Measurements from ENCODE around the gene PRR30.

The PRR30 gene

DNA sequence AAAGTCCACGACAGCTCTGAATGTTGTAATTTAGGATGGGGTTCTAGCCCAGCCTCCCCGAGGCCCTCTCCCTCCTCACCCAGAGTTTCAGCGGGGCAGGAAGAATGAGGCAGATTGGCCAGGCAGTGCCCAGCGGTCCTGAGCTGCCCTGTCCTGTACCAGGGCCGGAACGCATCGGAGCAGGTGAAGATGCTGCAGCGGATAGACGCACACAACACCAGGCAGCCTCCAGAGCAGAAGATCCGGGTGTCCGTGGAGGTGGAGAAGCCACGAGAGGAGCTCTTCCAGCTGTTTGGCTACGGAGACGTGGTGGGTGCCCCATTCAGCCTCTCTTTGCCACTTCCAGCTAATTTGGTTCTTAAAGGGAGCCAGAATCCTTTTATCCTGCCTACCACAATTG is 41.9 kb downstream of the PRR30 start:
- DNase-seq = no peak

DNA sequence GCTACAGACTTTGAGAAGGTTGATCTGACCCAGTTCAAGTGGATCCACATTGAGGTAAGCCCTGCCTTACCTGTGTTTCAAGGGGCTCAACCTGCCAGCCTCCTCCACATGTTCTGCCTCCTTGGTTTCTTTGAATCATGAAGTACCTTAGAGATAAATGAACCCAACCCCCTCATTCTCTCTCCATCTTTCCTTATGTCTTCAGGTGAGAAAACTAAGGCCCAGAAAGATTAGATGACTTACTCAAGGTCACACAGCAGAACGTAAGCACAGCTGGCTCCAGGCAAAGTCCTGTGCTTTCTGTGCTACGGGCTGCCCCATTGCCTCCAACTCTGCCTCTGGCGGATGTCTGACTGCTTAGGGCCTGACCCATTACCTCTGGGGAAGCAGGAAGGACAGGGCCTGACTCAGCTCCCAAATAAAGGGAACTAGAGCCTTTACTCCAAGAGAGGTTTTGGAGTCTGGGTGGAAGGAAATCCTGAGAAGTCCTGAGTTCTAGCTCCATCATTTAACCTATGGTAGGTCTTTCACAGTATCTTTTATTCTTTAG is 42.4 kb downstream of the PRR30 start:
- DNase-seq = peak; percentile 72 to 87 (median 84)

DNA sequence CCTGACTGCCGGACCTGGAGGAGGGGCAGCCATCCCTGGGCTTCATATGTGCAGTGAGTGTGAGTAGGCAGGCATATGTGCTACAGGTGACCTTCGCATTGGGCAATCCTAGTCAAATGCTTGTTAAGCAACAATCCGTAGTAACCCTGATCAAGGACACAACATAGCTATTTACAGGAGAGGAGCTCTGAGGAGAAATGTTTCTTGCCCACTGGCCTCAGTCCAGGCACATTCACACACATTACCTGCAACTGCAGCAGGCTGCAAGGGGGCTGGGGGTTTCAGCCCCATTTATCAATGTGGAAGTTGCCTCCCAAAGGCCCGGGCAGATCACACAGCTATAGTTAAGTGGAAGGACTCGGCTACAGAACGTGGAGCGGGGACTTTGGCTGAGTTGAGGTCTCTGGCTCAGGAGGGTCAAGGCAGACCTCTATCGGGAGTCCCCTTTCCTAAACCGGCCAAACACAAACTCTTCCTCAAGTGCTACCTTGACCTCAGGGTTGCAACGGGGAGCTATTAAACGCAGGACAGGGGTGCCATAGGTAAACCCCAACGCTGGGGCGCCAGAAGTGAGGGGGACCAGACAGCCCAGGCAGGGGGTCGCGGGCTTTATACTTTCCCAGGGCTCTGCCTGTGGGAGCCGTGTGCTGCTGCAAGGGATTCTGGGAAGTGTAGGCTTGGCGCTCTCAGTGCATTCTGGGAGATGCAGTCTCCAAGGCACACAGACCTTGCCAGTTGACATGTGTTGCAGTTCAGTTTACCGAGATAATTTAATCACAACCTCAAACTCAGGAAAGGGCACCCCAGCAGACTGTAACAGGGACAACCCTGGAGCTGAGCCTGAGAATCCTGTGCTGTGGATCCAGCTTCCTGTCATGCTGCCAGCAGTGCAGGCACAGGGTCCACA is 43.2 kb downstream of the PRR30 start:
- DNase-seq = peak; percentile 47 to 75 (median 66)

DNA sequence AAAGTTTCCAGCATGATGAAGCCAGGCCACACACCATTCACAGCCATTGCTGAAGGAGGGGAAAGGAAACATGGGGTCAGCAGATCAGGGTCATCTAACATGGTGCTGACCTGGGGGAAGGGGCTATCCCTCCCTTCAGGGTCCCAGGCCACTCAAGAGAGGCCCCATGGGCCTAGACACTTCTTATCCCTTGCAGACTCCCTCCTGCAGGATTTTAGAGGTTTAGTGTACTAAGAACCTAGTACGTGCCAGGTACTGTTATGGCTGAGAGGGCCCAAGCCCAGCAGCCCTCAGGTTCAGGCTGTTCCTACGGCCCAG is 43.8 kb downstream of the PRR30 start:
- DNase-seq = no peak

DNA sequence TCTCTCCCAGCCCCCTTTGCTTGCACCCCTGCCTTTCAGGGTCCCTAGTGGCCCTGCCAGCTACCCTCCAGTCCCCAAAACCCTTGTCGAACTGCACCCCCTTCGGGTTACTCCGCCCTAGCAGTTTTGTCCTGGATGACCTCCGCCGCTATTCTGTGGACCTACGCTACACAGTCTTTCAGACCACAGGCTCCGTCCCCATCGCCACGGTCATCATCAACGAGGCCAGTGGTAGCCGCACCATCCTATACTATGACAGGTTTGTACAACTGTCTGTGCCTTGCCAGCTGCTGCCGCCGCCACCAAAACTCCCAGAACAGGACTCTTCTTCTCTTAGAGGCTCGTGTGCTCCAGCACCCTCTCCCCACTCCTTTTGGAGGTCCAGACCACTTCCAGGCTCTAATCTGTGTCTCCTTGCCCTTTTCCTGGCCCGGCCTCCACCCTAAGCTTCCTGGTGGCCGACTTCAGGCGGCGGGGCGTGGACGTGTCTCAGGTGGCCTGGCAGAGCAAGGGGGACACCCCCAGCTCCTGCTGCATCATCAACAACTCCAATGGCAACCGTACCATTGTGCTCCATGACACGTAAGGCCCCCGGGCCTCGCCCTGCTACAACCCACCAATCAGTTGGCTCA is 44.7 kb downstream of the PRR30 start:
- DNase-seq = no peak

DNA sequence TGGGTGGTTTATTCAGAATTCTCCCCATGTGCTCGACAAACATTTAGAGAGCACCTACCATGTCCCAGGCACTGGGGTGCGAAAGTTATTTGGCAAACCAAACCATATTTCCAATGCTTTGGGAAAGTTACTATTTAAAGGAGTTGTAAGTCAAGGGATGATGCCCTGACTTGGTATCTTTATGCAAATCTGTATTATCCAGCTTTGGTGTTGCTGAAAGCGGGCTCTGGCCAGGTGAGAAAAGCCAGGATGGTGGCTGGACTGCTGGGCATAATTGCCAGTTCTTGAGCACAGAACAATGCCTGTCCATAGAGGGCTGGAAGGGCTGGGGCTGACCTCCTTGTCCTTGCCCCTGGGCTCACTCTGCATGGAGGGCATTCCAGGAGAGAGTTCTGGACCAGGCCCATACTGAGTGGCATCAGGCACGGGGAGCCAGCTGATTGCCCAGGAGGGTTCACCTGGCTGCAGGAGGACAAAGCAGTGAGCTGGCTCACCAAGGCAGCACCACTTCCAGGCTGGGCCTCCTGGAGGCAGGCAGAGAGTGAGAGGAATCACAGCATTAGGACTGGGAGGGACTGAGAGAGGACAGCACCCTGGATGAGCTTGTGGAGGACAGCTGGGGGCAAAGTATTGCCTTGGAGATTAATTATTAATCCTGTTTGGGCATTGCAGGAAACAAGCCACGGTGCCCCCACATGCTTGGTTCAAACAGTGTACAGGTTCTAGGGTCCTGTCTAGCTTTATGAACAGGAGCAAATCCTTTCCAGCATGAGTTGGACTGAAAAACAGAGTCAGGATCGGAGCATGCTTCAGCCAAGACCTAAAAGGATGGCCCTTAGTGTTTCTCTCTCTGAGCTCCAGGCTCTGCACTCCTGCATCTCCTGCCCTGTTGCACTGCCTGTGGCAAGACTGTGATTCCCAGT is 45.5 kb downstream of the PRR30 start:
- no peak for DNase-seq

DNA sequence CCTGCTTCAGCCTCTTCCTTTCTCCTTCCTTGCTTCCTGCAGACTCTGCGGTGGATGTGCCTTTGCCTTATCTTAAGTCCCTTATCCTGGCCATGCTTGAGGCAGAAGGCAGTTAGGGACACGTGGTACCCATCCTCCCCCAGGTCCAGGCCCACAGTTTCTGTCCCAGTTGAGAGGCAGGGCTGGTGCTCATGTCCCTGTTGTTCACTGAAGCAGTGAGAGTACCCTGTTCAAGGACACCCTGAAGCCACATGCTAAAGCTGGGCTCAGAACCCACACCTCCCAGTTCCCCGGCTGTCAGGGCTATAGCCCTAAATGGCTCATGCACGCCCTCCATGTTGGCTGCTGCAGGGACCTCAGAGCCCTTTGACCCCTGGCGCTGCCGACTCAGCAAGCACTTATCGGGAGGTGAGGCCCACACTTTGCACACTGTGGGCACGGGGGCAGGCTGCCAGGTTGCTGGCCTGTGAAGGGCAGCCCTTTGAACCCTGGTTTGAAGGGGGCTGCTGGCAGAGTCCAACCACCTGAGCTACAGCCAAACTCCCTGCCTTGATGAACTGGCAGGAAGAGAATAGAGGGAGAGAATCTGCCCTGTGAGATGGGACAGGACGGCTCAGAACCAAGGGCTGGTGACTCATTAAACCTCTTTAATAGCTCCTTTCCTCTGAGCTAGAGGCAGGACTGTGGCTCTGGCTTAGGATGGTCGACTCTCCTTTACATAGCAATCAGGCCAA is 46.3 kb downstream of the PRR30 start:
- no peak for DNase-seq

DNA sequence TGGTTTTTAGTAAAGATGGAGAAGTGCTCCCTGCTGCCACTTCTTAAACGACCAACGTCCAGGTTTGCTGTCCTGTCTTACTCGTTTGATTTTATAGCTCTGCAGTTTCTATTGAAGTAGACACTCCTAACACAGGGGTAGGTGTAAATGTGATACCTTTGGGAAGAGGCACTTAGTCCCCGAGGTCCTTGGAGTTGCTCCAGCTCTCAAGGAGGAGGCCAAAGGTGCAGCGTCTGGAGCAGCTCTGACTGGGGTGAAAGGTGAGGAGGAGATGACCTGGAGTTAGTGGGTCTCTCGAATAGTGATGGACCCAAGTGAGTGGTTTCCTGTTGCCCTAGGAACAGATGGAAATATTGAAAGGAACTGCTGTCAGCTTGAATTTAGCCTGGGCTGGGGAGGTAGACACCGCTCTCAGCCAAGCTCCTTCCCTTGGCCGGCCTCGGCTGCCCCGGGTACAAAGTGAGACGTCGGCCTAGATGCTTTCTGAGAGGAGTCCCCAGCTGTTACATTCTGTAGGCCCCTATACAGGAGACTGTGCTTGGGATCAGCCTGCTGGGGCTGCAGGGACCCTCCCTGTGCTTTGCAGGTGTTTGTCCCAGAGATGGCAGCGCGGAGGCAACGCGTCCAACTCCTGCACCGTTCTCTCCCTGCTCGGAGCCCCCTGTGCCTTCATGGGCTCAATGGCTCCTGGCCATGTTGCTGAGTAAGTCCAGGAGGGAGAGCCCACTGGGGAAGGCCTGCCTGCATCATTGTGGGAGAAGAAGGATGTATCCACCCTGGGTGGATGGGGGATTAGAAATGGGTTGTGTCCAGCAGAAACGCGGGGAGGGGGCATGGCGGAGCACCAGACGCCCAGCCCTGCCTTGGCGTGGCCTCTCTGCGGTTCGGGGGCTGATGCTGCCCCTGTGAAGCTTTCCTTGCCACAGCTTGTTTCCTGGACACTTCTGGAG is 47.2 kb downstream of the PRR30 start:
- DNase-seq = no peak

DNA sequence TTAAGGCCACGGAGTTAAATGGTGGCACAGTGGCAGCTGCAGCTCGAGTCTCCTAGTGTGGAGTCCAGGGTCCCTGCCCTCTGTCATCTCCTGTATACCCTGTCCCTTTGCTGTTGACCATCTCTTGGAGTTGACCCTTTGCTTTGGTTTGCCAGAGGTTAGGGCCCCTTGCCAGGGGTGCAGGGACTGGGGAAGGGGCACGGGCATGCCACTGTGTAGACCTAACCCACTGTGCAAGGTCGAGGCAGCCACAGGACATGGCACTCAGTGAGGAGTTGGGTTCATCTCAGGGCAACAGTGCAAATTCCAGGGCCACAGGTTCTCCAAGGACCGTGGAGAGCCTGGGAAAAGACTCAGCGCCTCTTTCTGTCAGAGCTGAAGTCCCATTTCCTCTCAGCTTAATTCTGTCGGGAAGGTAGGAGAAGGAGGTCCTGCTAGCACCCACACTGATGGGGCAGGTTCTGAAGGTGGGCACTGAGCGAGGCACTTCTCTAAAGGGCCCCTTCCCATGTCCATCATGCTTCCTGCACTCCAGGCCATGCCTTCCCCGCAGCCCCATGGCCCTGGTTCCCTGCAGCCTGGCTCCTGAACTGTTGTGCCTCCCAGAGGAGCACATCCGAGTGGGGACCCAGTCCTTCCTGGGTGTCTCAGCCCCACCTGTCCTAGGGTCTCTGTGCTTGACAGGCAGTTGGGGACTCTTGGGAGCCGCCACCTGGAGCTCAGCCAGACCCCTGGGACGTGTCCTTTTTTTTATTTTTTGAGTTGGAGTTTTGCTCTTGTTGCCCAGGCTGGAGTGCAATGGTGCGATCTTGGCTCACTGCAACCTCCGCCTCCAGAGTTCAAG is 49.9 kb downstream of the PRR30 start:
- no peak for DNase-seq

DNA sequence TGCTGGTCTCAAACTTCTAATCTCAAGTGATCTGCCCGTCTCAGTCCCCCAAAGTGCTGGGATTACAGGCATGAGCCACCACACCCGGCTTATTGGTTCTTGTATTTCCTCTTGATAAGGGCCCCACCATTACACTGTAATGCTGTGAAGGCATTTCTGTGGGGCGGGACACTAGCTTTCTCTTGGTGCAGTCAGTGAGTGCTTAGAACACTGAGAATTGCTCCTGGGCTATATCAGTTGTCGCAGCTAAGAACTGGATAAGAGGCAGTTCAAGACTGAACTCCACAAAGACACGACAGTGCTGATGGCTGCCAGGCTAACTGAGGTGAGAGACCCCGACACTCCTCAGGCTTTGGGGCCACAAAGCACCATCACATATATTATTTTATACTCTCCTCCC is 50.6 kb downstream of the PRR30 start:
- no peak for DNase-seq

DNA sequence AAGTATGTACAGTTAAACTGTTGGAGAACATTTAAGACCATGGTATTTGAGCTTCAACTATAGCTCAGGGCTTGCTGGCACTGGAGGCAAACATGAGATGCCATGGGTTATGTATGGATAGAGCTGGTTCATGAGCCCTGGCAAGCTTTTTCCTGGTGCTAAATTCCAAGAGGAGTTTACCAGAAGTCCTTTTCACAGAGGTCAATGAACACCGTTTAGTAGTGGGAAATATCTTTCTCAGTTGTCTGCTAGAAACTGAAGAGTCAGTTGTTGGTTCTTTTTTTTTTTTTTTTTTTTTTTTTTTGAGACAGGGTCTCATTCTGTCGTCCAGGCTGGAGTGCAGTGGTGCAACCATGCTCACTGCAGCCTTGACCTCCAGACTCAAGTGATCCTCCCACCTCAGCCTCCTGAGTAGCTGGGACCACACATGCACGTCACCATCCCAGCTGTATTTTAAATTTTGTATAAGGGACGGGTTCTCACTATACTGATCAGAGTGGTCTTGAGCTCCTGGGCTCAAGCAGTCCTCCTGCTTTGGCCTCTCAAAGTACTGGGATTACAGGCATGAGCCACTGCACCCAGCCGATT is 51.3 kb downstream of the PRR30 start:
- DNase-seq = no peak
